Right lobe of liver (tissue), 6 donors: ENCODE results near the gene MEX3A. TPM values are rescaled to one million over a fixed set of nuclear protein-coding genes. Genes with fewer than 3 reads are reported as not detected.

Source experiments
- ATAC-seq, 4 donors: fragments of 200-7000 bp; cut with Tn5 transposase; one replicate each; pipeline ENCODE4 v1.9.1; 2020; ENCODE audit warnings: mild to moderate bottlenecking in 4 of 4, moderate library complexity in 4 of 4
- DNase-seq, 3 donors: peaks; one replicate each; pipeline ENCODE4 v3.0.0-alpha.2; 2020
- H3K27ac ChIP-seq, 3 donors: fragments of 200-600 bp; one replicate each; pipeline ENCODE4 v1.8.0; 2022
- H3K27me3 ChIP-seq, 2 donors: fragments of 200-600 bp; one replicate each; pipeline ENCODE4 v1.8.0; 2022
- H3K36me3 ChIP-seq, 4 donors: fragments of 200-600 bp; sonication (generic) in 1 of 4; one replicate each; pipeline versions ENCODE4 v1.5.1 to v1.8.0; 2017 to 2022; ENCODE audit warnings: control low read depth in 1 of 4
- H3K4me1 ChIP-seq, 4 donors: fragments of 200-600 bp; sonication (generic) in 1 of 4; one replicate each; pipeline versions ENCODE4 v1.5.1 to v1.8.0; 2017 to 2022; ENCODE audit warnings: control low read depth in 1 of 4
- H3K4me3 ChIP-seq, 3 donors: fragments of 200-600 bp; one replicate each; pipeline ENCODE4 v1.8.0; 2022
- H3K9me3 ChIP-seq, 4 donors: fragments of 200-600 bp; sonication (generic) in 1 of 4; one replicate each; pipeline versions ENCODE4 v1.5.1 to v1.8.0; 2017 to 2022; ENCODE audit warnings: control low read depth in 1 of 4
- CTCF ChIP-seq, 4 donors: fragments of 200-600 bp in 3 of 4; fragments of 450-650 bp in 1 of 4; IDR thresholded peaks; one replicate each; pipeline versions ENCODE4 v1.5.1 to v1.8.0; 2016 to 2022; ENCODE audit warnings: antibody characterized with exemption in 4 of 4, mild to moderate bottlenecking in 2 of 4
- POLR2A ChIP-seq: fragments of 450-650 bp; IDR thresholded peaks from one replicate; pipeline ENCODE4 v1.6.1; 2017; ENCODE audit warnings: antibody characterized with exemption, mild to moderate bottlenecking
- whole genome bisulfite sequencing: methylation state at CpG from one replicate; pipeline ENCODE4 v1.1.6; 2018; ENCODE audit warnings: low coverage, low lambda C conversion rate; ENCODE audit not compliant: insufficient coverage; ENCODE audit errors: missing lambda C conversion rate; 5-methylcytosine and 5-hydroxymethylcytosine counted together
- intact Hi-C, 2 donors: fragments of 100-400 bp; cut with DNase I; formaldehyde crosslinking; loops; one replicate each; pipeline versions ENCODE4 v1.11.2 to v1.14.1; 2022
- total RNA-seq, 6 experiments: library from RNA; depleted of rRNA in 2 of 6; stranded (reverse); fragments of >200 nt in 2 of 6; fragmentation: NEBNext Ultra II Directional in 3 of 6; extraction: Animal tissue kit (Norgen Biotek cat#: 25700) in 3 of 6; gene quantifications; one replicate each; pipeline versions ENCODE4 v1.1.0 to v1.2.4, GENCODE V29; 2016 to 2023
- donor health status: DM: no; HTN: yes; CAD: no.
- donor health status: DM: no; HTN: no; CAD: no.
- donor health status: DM: no; HTN: no; CAD: no.
- donor health status: DM: no; HTN: yes; CAD: no.
- donor health status: DM: no; HTN: yes; CAD: no.

MEX3A gene
- total RNA-seq, 6 experiments from 2014 or later: 0.35 to 1.4 (median 0.83) TPM

GRCh38 chr1:156069490-156070455, 12.5 kb downstream of the MEX3A start:
- ATAC-seq (peak; percentile 88 to 94 (median 92)), DNase-seq (peak; percentile 85 to 96 (median 92))
- TF ChIP-seq CTCF (IDR thresholded peaks at IDR 0.05) (no peak), POLR2A (peak; percentile 37)
- no peaks in the 10 kb centered on the region for H3K36me3 ChIP-seq
- WGBS: 83% methylated on average over 1 of the region's 3 CpGs
- H3K4me3 ChIP-seq: no peak overlapping the region
- H3K27ac ChIP-seq: peak overlapping the region; percentile 41 to 64 (median 63)
- H3K27me3 ChIP-seq: no peaks in the 10 kb centered on the region
- no peaks in the 10 kb centered on the region for H3K9me3 ChIP-seq
- intact Hi-C loops: loop anchor here in 1 of 2 donors (10.0 kb wide), 1 partner anchor 65 kb away; no protein-coding TSS in a partner anchor
- peaks cover 0 to 20% (median 10%) of the 10 kb centered on the region in 4 donors for H3K4me1 ChIP-seq

- peaks cover 0 to 15% (median 8%) of the 10 kb centered on the region in 4 donors for H3K4me1 ChIP-seq
- H3K4me3 ChIP-seq: no peak overlapping the region
- no peak for TF ChIP-seq POLR2A
- TF ChIP-seq CTCF (IDR thresholded peaks at IDR 0.05): no peak
- DNase-seq (no peak), ATAC-seq (no peak)
- no peaks in the 10 kb centered on the region for H3K36me3 ChIP-seq
- intact Hi-C loops: loop anchor here in 1 of 2 donors (10.0 kb wide), 1 partner anchor 62 kb away; no protein-coding TSS in a partner anchor
- H3K9me3 ChIP-seq: no peaks in the 10 kb centered on the region
- H3K27me3 ChIP-seq: no peaks in the 10 kb centered on the region
- 94% methylated on average over 2 of the region's 2 CpGs for WGBS
- no peak overlapping the region for H3K27ac ChIP-seq
Observed at GRCh38 chr1:156067262-156067661, 15.0 kb downstream of the MEX3A start.

GRCh38 chr1:156065871-156066270, 16.4 kb downstream of the MEX3A start:
- Histone ChIP-seq H3K36me3 (no peaks in the 10 kb centered on the region), H3K9me3 (no peaks in the 10 kb centered on the region), H3K4me3 (no peak overlapping the region), H3K4me1 (peaks cover 0 to 14% (median 8%) of the 10 kb centered on the region in 4 donors), H3K27me3 (no peaks in the 10 kb centered on the region), H3K27ac (no peak overlapping the region)
- DNase-seq: no peak
- intact Hi-C loops: loop anchor here in 1 of 2 donors (10.0 kb wide), 1 partner anchor 61 kb away; no protein-coding TSS in a partner anchor
- ATAC-seq: no peak
- WGBS: 75% methylated on average over 3 of the region's 16 CpGs
- TF ChIP-seq CTCF (IDR thresholded peaks at IDR 0.05): no peak
- no peak for TF ChIP-seq POLR2A

- peaks cover 0 to 7% (median 6%) of the 10 kb centered on the region in 4 donors for H3K4me1 ChIP-seq
- H3K4me3 ChIP-seq: no peak overlapping the region
- DNase-seq: no peak
- ATAC-seq: no peak
- TF ChIP-seq CTCF (IDR thresholded peaks at IDR 0.05) (no peak), POLR2A (no peak)
- no peaks in the 10 kb centered on the region for H3K27me3 ChIP-seq
- H3K36me3 ChIP-seq: no peaks in the 10 kb centered on the region
- 94% methylated on average over 2 of the region's 3 CpGs for WGBS
- no peak overlapping the region for H3K27ac ChIP-seq
- intact Hi-C loops: loop anchor here in 1 of 2 donors (10.0 kb wide), 1 partner anchor 60 kb away; no protein-coding TSS in a partner anchor
- no peaks in the 10 kb centered on the region for H3K9me3 ChIP-seq
Observed at GRCh38 chr1:156065212-156065611, 17.1 kb downstream of the MEX3A start.
